ENCODE measurements around the gene CDH23.

Gene CDH23

GRCh38 chr10:71690094-71690720 lies 293.5 kb downstream of the CDH23 start:
- DNase-seq (ENCODE audit: low spot score) = no peak

- no peak for DNase-seq (ENCODE audit: low spot score)
Observed at GRCh38 chr10:71691405-71691804, 294.7 kb downstream of the CDH23 start.

GRCh38 chr10:71692598-71693306 lies 296.0 kb downstream of the CDH23 start:
- no peak for DNase-seq (ENCODE audit: low spot score)

- no peak for DNase-seq (ENCODE audit: low spot score)
Observed at GRCh38 chr10:71693377-71693776, 296.7 kb downstream of the CDH23 start.

- DNase-seq (ENCODE audit: low spot score) = no peak
Observed at GRCh38 chr10:71694039-71694501, 297.4 kb downstream of the CDH23 start.

- DNase-seq (ENCODE audit: low spot score) = peak; percentile 59
Observed at GRCh38 chr10:71694567-71694968, 297.8 kb downstream of the CDH23 start.

GRCh38 chr10:71695502-71696476 lies 299.1 kb downstream of the CDH23 start:
- no peak for DNase-seq (ENCODE audit: low spot score)

- DNase-seq (ENCODE audit: low spot score) = no peak
Observed at GRCh38 chr10:71696628-71697326, 300.1 kb downstream of the CDH23 start.

- no peak for DNase-seq (ENCODE audit: low spot score)
Observed at GRCh38 chr10:71697938-71698709, 301.4 kb downstream of the CDH23 start.

- no peak for DNase-seq (ENCODE audit: low spot score)
Observed at GRCh38 chr10:71698737-71699136, 302.0 kb downstream of the CDH23 start.

GRCh38 chr10:71700731-71701368 lies 304.1 kb downstream of the CDH23 start:
- no peak for DNase-seq (ENCODE audit: low spot score)

- no peak for DNase-seq (ENCODE audit: low spot score)
Observed at GRCh38 chr10:71701496-71702132, 304.9 kb downstream of the CDH23 start.

- DNase-seq (ENCODE audit: low spot score) = no peak
Observed at GRCh38 chr10:71703577-71703976, 306.9 kb downstream of the CDH23 start.

- DNase-seq (ENCODE audit: low spot score) = no peak
Observed at GRCh38 chr10:71704816-71705215, 308.1 kb downstream of the CDH23 start.

- DNase-seq (ENCODE audit: low spot score) = no peak
Observed at GRCh38 chr10:71705582-71705981, 308.9 kb downstream of the CDH23 start.

- DNase-seq (ENCODE audit: low spot score) = no peak
Observed at GRCh38 chr10:71706216-71707121, 309.7 kb downstream of the CDH23 start.

- DNase-seq (ENCODE audit: low spot score) = no peak
Observed at GRCh38 chr10:71707240-71707789, 310.6 kb downstream of the CDH23 start.

- peak; percentile 51 for DNase-seq (ENCODE audit: low spot score)
Observed at GRCh38 chr10:71708301-71708703, 311.6 kb downstream of the CDH23 start.

All from globus pallidus (tissue), 1 donor.